SK-N-DZ (cell line): Measurements from ENCODE around the gene NOX5.

Experiments
- DNase-seq: peaks from one replicate; pipeline ENCODE4 v3.0.0-alpha.2; 2015; ENCODE audit warnings: low spot score

The NOX5 gene

GRCh38 chr15:69081310-69082004 is 67.0 kb downstream of the NOX5 start:
- DNase-seq: no peak

DNA sequence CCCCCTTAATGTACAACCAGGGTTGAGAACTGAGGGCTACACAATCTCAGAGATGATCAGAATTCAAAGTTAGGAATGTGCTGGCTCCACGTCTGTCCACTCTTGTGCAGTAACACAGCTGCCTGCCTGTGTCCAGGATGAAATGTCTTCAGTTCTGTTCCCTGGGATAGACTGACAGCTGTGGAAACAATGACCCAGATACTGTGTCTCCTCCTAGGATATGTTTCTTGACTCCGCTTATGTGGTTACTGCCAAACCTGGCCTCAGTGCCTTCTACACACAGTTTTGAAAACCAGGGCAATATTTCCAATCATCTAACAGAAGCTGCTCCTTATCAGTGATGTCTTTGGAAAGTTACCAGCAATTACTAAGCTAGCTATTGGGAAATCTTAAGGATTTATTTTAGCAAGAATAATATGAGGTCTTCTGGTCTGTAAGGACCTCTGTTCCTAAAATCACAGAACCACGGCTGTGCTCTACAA is 67.6 kb downstream of the NOX5 start:
- DNase-seq: no peak

DNA sequence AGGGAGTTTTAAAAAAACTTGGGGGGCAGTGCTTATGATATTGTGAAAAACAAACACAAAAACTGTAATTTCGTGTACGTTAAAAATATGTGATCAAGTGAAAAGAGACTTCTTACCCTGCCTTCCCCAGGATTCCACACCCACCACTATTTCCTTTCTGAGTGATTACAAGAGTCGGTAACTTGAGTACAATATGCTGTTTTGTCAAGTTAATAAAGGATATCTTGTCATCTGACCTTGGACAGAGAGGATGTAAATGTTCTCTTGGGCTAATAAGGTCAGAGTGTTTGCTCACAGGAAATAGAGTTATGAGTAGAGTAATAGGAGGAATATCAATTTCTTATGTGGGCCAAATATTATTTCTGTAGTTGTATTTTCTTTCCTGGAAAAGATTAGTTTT is 68.1 kb downstream of the NOX5 start:
- no peak for DNase-seq

DNA sequence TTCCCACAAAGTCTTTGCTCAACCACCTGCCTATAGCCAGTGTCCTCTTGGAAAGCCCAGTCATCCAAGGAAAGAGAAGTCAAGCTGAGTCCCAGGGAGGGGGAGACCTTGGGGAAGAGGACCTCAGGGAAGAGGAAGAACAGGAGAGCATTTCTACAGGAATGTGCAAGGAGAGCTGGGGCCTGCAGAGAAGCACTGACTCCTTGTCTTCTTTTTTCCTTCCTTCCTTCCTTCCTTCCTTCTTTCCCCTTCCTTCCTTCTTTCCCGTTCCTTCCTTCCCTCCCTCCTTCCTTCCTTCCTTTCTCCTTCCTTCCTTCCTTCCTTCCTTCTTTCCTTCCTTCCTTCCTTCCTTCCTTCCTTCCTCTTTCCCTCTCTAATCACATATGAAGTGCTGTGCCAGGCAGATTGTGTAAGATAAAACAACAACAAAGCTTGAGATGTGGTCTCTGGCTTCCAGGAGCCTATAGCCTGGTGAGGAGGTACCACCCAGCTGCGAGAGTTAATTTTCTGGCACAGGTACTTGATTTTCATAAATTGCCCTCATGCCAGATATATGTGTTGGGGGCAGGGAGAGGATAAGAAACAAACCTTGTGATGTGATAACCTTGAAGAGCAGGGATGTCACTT is 70.0 kb downstream of the NOX5 start:
- no peak for DNase-seq

DNA sequence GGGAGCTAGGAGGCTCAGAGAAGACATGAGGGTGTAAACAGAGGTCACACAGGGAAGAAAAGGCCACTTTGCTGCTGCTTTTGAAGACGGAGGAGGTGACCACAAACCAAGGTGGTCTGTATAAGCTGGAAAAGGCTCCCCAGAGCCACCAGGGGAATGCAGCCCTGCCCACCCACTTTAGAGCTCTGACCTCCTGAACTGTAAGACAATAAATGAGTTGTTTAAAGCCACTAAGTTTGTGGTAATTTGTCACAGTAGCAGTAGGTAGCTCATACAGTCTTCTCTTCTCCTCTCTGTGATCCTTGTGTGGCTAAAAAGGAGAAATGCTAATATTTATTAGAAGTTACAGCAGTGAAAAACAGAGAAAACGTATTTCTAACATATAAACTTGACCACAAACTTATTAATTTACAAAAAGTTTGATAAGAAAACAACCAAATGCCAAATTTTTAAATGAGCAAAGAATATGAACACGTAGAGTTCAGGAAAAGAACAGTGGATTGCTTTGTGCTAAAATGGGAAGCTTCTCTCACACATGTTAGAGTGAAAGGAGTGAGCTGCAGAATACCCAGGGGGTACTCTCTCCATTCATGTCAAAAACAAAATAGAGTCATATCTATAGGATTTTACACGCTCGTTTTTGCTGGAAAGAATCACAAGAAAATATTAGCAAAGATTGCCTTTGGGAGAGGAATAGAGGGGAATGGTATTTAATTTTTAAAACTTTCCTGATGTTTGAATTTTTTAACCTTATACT is 71.0 kb downstream of the NOX5 start:
- no peak for DNase-seq

- no peak for DNase-seq
These were observed 72.1 kb downstream of the NOX5 start for GRCh38 chr15:69086427-69087204.

DNA sequence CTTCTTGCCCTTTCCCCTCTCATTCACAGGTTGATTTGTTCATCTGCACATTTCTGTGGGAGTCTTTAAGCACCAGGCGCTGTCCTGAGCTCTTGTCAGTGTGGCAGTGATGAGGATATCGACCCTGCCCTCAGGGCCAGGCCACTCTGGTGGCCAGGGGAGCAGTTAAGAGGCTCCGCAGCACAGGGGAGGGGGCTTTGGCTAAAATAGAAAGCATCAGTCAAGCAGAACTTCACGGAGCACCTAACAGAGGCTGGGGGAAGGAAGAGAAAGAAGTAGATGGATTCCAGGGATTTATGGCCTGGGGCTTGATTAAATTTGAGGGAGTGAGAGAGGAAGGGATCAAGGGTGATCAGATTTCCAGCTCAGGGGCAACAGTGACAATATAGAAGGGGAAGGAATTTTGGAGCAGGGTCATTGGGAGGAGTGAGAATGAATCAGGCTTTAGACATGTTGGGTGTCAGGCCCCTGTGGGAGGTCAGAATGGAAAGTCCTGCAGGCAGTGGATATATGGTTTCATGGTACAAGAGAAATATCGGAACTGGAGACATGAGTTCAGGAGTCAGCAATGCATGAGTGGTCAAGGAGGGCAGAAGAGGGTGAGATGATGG is 73.0 kb downstream of the NOX5 start:
- peak; percentile 31 for DNase-seq

GRCh38 chr15:69088300-69088965 is 73.9 kb downstream of the NOX5 start:
- no peak for DNase-seq

- DNase-seq: no peak
These were observed 74.8 kb downstream of the NOX5 start for GRCh38 chr15:69089258-69089657.

DNA sequence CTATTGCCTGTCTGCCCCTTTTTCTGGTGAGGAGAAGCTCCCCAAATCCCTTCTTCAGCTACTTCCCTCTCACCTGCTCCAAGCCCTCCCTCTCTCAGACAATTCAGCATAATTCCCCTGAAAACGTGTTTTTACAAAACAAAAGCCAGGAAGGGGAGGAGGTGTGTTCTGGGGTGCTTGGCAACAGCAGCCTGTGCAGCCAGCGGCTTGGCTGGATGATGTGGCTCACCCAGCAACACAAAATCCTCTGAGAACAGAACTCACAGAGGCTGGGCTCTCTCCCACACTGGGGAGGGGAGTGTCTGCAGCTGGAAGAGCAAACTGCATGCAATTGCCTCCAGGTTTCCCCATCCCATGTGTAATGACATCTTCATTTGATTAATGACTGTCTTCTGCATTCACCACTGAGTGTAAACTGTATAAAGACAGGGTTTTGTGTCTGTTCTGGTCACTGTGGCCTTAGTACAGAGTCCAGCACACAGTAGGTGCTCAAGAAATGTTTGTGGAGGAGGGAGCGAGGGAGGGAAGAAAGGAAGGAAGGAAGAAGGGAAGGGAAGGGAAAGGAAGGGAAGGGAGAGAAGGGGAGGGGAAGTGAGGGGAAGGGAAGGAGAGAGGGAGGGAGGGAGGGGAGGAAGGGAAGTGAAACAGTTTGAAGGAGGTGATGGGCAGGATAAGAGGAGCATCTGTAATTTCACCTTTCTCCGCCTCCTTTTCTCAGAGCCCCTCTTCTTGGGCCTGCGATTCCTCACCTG is 75.9 kb downstream of the NOX5 start:
- peak; percentile 34 for DNase-seq

GRCh38 chr15:69091654-69092053 is 77.2 kb downstream of the NOX5 start:
- no peak for DNase-seq

DNA sequence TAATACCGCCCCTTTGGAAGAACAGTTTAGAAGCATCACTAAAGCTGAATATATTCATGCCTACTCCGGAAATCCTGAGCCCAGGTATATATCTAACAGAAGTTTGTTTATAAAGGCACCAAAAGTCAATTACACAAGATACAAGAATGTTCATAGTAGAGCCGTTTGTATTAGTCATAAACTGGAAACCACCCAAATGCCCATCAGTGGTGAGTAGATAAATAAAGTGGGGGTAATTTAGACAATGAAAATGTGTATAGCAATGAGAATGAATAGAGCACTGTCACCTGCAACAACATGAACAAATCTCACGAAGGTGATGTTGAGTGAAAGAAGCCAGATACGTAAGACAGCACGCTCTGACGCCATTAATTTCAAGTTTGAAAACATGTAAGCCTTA is 77.7 kb downstream of the NOX5 start:
- DNase-seq: no peak

DNA sequence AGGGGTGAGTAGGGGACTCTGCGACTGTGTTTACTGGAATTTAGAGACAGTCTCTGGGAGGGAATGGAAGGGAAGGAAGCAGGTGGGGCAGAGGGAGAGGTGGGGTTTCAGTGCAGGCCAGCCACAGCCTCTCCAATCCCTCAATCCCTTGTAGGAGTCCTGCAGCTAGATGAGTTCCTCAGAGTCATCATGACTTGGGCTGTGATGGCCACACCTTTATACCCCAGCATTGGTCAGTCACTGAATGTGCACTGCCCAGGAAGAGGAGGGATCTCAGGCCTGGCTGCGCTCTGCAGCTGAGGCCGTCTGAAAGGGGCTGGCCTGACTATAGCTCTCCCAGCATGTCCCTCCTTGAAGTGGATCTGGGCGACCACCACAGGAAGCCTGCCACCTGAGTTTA is 78.6 kb downstream of the NOX5 start:
- peak; percentile 80 for DNase-seq

GRCh38 chr15:69093614-69094013 is 79.1 kb downstream of the NOX5 start:
- no peak for DNase-seq

DNA sequence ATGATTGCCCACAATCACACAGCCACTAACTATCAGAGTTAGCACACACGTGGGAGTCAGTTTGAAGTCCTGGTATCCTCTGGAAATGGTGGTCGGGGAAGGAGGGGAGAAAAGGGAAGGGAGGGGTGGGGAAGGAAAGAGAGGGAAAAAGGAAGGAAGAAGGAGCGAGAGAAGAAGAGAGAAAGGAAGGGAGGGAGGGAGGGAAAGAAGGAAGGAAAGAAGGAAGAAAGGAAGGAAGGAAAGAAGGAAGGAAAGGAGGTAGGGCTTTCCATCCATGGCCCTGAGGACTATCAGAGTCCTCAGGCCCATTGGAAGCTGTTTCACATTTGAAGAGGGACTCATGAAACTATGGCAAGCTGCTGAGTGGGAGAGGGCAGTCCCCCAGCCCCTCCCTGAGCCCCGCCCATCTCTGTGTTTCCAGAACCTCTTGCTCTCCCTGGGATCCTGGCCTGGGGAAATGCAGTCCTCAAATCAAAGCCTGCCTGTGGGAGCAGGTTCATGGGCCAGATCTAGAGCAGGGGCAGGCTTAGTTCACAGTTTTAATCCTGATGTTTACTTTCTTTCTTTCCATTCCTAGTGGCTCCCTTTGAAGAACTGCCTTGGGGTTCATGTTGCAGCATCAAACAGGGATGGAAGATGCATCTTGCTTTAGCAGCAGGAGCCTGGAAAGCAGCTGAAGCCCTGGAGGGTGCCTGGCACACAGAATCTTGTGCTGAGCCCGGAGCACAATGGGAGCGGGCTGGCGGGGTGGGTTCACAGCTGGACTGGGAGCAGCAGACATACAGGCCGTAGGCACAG is 79.8 kb downstream of the NOX5 start:
- no peak for DNase-seq

DNA sequence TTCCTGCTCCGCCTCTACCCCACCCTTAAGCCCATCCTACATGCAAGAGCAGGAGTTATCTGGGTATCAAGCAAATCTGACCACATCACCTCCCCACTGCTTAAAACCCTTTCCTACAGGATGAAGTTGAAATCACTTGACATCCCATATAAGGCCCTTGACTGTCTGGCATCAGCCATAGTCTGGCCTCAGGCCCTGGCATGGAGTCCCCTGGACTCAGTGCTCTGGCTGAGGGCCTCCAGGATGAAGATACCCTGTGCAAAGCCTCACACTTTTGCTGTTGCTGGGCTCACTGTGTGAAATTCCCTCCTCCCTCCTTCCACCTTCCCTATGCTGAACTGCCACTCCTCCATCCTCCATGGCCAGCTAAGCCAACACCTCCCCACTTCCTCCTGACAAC is 80.8 kb downstream of the NOX5 start:
- no peak for DNase-seq

DNA sequence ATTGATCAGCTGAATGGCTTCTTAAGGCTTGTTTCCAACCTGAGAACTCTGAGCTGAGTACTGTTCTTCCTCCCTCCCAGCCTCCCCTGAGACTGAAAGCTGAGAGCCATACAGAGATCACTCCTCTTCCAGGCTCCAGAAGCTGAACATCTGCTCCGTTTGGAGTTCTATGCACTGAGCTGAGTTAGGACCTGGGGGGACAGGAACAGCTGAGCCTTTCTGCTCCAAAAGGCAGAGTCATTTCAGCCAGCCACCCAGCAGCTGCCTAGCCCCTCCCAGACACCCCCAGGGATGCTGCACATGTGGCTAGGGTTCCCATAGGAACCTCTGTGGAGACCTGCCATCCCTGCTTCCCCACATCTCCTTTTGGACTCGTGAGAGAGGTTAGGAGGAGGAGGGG is 81.7 kb downstream of the NOX5 start:
- peak; percentile 35 for DNase-seq

GRCh38 chr15:69096626-69097025 is 82.1 kb downstream of the NOX5 start:
- no peak for DNase-seq

- DNase-seq: peak; percentile 75
These were observed 84.3 kb downstream of the NOX5 start for GRCh38 chr15:69098771-69099170.
